GM12801 (cell line): ENCODE measurements around the gene C1QTNF5.

Experiments used
- CTCF ChIP-seq: IDR thresholded peaks from one replicate; pipeline ENCODE4 v1.5.1; 2011; ENCODE audit warnings: control low read depth; ENCODE audit not compliant: insufficient read length; ENCODE audit errors: extremely low read depth

Gene C1QTNF5

GRCh38 chr11:119315131-119316015 is 25.3 kb downstream of the C1QTNF5 start:
- TF ChIP-seq CTCF = no peak

- no peak for TF ChIP-seq CTCF
These were observed 26.0 kb downstream of the C1QTNF5 start for GRCh38 chr11:119314726-119315125.

- no peak for TF ChIP-seq CTCF
These were observed 30.0 kb downstream of the C1QTNF5 start for GRCh38 chr11:119310682-119311052.

GRCh38 chr11:119309953-119310681 is 30.6 kb downstream of the C1QTNF5 start:
- TF ChIP-seq CTCF = no peak

GRCh38 chr11:119309411-119309810 is 31.3 kb downstream of the C1QTNF5 start:
- no peak for TF ChIP-seq CTCF

GRCh38 chr11:119307974-119308373 is 32.7 kb downstream of the C1QTNF5 start:
- no peak for TF ChIP-seq CTCF

- TF ChIP-seq CTCF = no peak
These were observed 33.5 kb downstream of the C1QTNF5 start for GRCh38 chr11:119307219-119307618.
